ENCODE measurements around the gene COX15. TPM values are rescaled to one million over a fixed set of nuclear protein-coding genes. Genes with fewer than 3 reads are reported as not detected.
"Not testable (repeated sequence)": the region's sequence is repeated elsewhere in the genome, so short reads cannot be mapped to it uniquely, and the experiment has no call there.

Gene COX15
- total RNA-seq, 1 donor from 2014 or later: 33.8 TPM

DNA sequence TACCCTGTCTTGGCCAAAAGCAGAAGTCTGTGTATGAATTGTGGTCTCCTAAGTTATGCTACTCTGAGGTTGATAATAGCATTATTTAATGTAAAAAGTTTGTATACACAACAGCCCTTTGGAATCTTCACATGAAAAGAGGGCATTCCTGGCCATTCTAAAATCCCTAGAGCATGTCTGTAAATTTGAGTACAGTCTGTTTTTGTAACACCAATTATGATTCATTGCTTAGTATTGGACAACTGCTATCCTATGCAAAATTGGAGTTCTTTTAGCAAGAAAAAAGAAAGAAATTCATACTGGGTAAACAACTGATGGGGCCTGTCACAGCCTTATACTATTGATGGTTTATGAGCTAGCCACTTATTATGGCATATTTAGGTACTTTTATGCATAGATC lies 10.3 kb upstream of the COX15 start:
- DNase-seq (ENCODE audit: low spot score): no peak

DNA sequence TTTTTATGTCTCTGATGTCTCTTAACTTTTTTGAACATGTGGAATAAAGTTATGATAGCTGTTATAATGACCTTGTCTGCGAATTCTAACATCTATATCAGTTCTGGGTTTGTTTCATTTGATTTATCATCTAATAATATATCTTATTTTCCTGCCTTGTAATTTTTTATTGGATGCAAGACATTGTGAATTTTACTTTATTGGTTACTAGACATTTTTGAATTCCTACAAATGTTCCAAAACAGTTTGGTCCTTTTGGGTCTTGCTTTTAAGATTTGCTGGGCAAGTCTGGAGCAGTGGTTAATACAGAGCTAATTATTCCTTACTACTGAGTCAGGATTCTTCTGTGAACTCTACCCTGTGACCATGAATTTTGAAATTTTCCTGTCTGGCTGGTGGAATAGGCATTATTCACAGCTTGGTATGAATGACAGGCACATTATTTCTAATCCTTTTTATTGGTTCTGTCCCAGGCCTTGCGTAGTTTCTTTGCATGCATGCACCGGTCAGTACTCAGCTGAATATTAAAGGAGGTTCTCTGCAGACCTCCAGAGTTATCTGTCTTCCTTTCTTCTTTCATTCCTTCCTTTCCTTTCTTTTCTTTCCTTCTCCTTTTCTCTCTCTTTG lies 9.1 kb upstream of the COX15 start:
- no peak for DNase-seq (ENCODE audit: low spot score)

DNA sequence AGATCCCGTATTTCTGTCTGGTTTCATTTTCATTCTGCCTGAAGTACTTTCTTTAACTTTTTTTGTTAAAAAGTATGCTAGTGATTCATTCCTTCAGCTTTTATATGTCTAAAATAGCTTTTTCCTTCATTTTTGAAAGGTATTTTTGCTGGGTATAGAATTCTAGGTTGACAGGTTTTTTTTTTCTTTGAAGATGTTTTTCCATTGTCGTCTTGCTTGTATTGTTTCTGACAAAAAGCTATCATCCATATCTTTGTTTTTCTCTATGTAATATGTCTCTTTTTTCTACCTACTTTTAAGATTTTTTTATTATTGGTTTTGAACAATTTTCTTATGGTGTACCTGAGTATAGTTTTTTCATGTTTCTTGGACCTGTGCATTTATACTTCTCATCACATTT lies 8.3 kb upstream of the COX15 start:
- DNase-seq (ENCODE audit: low spot score): no peak

DNA sequence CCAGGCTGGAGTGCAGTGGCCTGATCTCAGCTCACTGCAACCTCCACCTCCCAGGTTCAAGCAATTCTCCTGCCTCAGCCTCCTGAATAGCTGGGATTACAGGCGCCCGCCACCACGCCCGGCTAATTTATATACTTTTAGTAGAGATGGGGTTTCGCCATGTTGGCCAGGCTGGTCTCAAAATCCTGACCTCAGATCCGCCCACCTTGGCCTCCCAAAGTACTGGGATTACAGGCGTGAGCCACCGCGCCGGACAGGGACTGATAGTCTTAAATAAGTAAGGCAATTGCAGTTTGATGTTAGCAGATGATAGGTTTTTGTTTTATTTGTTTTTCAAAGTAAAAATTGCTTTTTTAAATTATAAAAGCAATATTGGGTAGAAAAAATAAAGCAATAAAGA lies 2.2 kb upstream of the COX15 start:
- not testable (repeated sequence) for DNase-seq (ENCODE audit: low spot score)

DNA sequence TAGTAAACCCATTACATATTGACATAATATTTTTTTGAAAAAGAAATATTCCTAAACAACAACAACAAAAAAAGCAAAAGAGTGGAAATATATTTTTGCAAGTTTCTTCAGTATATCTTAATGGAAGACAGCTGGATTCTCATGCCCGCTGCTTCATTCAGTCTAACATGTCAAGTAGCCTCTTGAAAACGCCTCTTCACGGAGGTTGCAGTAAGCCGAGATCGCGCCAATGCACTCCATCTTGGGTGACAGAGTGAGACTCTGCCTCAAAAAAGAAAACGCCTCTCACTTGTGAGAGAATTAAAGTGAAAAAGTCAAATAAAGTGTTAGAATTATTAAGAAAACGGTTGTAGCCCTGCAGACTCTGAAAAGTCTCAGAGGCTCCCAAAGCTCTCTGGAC lies 1.4 kb upstream of the COX15 start:
- DNase-seq (ENCODE audit: low spot score): no peak

DNA sequence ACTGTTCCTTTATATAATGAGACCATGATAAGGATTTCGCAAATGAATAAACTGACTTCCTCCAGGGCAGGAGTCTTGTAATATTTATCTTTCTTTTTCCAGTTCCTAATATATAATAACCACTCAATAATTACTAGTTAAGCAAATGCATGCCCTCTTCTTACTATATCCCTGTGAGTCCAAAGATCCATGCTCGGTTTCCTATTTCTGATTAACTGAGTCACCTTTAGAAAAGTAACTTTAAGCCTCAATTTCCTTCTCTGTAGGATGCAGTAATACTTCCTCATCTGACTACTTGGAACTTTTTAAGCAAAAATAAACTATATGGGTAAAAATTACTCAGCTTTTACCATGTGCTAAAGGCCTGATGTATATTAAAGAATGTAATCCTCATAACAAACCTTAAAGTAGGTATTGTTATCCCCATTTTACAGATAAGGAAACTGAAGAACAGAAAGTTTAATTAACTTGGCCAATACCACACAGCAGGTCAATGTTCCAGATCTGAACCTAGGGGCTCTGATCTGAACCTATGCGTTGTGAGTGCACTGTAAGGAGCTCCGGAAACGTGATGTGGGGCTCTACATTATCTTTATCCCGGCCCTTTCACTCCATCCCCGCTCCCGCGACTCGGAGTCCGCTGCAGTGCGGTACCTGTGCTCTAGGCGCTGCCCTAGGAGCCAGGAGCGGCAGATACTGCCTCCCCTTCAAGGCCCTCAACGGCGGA lies 458 bp downstream of the COX15 start:
- no peak for DNase-seq (ENCODE audit: low spot score)

DNA sequence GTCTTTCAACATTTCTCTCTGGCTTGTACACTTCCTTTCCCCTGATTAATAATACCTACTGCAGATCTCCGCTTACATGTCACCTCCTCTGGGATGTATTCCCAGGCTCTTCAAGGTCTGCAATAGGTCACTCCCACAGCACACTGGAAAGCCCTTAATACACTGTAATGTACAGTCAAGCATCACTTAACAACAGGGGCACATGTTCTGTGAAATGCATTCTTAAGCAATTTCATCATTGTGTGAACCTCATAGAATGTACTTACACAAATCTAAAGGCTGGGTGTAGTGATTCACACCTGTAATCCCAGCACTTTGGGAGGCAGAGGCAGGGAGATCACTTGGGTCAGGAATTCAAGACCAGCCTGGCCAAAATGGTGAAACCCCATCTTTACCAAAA lies 1.9 kb downstream of the COX15 start:
- no peak for DNase-seq (ENCODE audit: low spot score)

DNA sequence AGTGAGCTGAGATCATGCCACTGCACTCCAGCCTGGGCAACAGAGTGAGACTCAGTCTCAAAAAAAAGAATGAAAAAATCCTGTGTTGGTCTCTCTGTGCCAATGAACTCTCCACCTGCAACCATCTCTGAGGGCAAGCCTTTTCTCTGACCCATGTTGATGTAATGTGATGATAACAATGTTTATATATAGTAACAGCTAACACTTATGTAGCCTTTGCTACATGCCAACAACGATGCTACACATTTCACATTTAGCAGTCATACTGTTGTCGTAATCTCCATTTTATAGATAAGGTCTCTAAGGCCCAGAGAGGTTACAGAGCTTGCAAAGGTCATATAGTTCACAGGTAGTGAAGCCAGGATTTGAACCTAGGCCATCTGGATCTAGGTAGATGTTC lies 11.5 kb downstream of the COX15 start:
- DNase-seq (ENCODE audit: low spot score): no peak

DNA sequence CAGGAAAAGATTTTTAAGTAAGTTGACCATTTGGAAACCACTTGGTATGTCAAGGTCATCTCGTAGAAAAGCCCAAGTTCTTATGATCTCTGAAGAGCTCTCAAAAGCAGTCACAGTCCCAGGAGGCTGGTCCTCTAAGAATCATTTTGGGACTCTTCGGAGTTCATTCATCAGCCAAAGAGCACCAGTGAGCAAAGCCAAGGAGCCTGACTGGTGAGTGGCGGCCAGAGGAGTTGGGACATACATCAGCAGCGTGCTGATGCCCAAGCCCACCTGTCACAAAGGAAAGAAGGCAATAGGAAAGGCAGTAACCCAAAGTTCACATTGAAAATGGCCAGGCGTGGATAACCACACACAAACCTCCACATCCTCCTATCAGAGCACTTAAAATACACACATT lies 17.5 kb downstream of the COX15 start:
- DNase-seq (ENCODE audit: low spot score): no peak

DNA sequence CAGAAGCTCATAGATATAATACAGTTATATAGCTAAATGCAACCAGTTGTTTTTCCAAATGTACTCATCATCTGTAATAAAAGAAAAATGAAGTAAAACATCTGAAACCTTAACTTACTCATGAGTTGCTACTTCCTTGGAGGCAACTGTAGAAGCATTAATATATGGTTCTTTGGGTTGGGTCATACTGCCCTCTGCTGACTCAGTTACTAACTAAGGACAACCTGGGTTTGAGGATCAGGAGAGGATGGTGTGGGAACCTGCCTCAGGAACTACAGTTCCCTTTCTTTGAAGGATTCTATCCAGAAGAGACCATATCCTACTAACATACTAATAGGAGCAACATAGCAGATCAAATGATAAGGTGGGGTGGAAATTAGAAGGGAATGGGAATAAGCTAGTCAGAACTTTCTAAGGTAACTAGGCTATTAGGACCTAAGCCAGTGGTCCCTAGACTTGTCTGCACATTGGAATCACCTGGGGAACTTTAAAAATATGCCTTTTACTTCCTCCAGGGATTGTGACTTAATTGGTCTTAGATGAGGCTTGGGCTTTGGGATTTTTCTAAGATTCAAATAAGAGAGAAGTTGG lies 20.7 kb downstream of the COX15 start:
- DNase-seq (ENCODE audit: low spot score): no peak

DNA sequence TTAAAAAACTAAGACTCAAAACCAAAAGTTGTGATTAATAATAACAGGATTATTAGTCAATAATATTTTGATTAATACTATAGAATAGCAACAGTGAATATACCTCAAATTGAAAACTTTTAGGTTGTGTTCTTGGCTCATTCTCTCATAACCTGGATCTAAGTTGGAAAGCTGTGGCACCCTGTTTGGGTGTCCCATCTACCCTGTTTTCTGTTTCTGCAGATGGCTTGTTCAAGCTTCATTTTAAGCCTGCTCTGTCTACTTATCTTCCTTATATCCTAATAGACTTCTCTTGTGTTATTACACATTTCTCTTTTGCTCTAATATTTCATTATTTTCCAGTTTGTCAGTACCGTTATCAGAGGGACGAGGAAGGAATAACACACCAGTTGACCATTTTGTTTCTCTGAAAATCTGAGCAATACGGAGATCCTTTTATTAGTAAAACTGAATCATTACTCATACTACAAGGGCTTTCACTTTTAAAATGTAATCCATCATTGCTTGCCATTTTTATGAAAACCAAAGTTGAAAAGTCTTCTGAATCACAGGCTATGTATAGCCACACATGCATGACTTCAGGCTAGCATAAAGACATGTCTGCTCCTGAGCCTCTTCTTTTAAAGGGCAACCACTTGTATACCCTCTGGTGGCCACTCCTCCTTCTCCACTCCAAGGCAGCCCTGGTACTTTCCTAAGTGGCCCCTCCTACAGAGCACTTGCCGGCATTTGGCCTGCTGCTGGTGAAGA lies 22.3 kb downstream of the COX15 start:
- DNase-seq (ENCODE audit: low spot score): no peak

DNA sequence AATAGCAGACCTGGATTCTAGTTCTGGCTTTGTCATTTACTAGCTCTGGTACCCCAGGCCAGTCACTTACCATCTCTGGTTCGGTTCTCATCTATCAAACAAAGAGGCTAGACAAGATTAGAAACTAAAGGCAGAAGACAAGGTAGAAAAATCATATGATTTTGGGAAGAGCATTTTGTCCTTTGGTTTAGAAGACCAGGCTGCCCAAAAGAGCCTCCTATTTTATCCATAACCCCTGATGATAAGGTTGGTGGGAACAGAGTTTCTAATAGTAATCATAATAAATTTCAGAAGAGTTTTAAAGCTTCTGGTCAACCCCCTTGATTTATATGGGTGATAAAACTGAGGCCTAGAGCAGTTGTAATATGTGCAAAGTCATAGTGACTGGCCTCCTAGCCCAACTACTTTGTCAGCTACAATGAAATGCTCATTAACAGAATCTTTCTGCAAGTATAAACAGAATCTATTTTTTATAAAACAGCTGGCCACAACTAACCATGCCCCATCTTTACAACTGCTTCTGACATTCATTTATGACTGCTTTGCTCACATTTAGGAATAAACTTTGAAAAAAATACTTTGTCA lies 23.4 kb downstream of the COX15 start:
- DNase-seq (ENCODE audit: low spot score): no peak

DNA sequence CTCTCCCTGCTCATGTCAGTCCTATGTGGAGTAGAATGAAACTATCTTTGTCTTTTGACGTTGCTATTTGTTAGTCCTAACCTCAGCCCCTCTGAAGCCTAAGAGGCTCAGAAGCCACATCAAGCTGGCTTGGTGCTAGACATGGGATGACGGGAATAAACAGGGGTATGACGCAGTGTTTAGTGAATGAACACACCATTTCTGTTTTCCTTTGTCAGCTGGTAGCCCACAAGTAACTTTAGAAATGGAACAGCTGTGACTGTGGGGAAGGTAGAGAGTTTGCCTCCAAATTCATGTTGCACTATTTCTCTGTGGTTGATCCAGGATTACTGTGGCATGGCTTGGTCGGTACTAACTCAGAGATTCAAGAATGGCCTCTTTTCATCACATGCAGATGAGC lies 31.3 kb downstream of the COX15 start:
- DNase-seq (ENCODE audit: low spot score): no peak

DNA sequence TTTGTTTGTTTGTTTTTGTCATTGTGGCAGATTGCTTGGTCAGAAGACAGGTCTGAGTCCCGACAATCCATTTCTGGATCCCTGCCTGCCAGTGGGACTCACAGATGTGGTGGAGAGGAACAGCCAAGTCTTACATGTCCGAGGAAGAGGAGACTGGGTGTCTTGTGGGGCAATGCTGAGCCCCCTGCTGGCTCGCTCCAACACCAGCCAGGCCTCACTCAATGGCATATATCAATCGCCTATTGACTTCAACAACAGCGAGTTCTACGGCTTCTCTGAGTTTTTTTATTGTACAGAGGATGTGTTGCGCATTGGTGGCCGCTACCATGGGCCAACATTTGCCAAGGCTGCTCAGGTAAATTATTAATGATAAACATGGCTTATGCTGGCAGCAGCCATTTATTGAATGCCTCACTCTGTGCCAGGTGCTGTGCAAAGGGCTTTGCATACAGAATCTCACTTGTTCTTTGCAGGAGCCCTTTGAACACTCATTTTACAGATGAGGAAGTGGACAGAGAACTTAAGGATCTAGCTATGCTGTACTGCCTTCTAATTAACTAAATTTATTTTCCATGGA lies 33.3 kb downstream of the COX15 start:
- no peak for DNase-seq (ENCODE audit: low spot score)

DNA sequence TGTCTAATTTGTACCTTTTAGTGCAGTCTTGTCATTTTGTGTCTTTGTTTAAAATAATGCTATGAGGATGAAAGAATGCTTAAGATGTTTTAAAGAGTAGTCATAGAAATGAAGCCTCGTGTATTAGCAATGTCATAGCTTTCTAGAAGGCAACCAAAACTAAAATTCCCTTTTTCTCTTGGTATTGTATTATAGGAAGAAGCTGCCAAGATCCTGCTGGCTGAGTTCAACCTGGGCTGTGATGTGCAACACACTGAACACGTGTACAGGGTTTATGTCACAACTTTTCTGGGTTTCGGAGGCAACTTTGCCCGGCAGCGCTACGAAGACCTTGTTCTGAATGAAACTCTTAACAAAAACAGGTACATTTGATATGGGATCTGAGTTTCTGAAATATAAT lies 36.2 kb downstream of the COX15 start:
- DNase-seq (ENCODE audit: low spot score): no peak

DNA sequence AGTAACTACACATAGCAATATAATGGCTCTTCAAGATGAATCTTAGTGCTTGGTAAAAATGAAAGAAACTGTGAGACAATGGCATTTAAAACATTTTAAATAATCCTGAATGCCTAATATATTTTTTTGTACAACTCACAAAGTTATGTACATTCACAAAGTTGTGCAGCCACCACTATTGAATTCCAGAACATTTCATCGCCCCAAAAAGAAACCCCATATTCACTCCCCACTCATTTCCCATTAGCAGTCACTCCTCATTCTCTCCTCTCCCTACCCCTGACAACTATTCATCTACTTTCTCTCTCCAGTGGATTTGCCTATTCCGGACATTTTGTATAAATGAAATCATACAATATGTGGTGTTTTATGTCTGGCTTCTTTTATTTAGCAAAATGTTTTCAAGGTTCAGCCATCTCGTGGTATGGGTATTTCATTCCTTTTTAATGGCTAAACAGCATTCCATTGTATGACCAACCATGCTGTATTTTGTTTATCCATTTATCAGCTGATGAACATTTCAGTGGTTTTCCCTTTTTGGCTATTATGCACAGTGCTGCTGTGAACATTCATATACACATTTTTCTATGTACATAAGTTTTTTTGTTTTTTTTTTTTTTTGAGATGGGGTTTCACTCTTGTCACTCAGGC lies 37.9 kb downstream of the COX15 start:
- no peak for DNase-seq (ENCODE audit: low spot score)

DNA sequence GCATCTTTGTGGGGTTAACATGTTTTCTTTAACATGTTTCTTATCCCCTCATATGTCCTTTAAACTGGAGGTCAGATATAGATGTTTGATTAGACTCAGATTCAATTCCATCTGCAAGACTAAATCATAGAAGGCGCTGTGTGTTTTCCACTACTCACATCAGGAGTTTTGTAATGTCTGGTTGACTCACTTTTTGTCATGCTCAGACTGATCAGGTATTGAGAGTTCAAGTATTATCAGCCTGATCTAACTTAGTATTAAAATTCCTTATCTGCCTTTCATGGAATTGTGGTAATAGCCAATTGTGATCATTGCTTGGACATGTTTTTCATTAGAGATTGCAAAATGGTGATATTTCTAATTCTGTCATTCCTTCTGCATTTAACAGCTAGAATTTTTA lies 42.5 kb downstream of the COX15 start:
- DNase-seq (ENCODE audit: low spot score): no peak

DNA sequence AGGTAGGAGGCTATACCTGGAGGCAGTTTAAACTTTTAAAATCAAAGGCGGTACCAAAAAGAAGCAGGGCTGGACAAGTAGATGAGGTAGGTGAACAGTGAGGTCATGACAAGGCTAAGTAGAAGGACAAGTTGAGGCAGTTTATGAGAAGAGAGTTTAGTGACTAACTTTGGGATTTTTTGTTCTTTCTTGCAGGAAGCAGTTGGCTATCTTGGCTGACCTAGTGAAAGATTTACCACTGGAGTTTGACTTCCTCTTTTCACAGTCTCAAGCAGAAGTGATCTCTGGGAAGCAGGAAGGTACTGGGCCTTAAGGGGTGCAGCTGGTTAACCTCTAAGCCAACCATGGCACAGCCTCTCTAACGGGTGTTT lies 46.3 kb downstream of the COX15 start:
- no peak for DNase-seq (ENCODE audit: low spot score)

DNA sequence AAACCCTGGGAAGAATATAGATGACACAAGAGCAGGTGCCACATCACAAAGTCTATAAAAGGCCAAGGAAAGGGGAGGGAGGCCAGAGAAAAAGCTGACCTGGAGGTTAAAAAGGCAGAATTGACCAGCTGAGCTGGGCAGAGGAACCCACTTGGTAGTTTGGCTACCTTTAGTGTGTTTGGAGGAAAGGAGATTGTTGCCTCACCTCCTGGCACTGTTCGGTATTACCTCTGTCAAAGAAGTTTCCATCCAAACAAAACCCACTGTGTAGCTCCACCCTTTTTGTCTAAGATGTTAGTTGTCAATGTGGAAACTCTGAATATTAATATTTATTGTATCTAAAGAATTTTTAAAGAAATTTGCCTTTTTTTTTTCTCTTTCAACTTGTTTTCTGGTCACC lies 49.2 kb downstream of the COX15 start:
- DNase-seq (ENCODE audit: low spot score): no peak
